Forelimb muscle (tissue), 1 donor: Measurements from ENCODE around the gene UBR1. TPM values are rescaled to one million over a fixed set of nuclear protein-coding genes. Genes with fewer than 3 reads are reported as not detected.
"Not testable (repeated sequence)": the region's sequence is repeated elsewhere in the genome, so short reads cannot be mapped to it uniquely, and the experiment has no call there.

Source experiments
- DNase-seq: peaks from one replicate; pipeline ENCODE4 v3.0.0-alpha.2; 2013; ENCODE audit warnings: low read depth
- polyA plus RNA-seq: library from polyadenylated mRNA; unstranded; fragments of 120-200 nt; gene quantifications from one replicate; pipeline ENCODE4 v1.2.1, GENCODE V29; 2013; ENCODE audit not compliant: insufficient read length

UBR1 gene
- polyA plus RNA-seq, 1 donor, result 27.6 TPM

GRCh38 chr15:42914728-42915497 is 190.9 kb downstream of the UBR1 start:
- DNase-seq, result no peak

- no peak for DNase-seq
These were observed 194.7 kb downstream of the UBR1 start for GRCh38 chr15:42911058-42911592.

GRCh38 chr15:42908538-42908937 is 197.3 kb downstream of the UBR1 start:
- no peak for DNase-seq

GRCh38 chr15:42903388-42904324 is 202.2 kb downstream of the UBR1 start:
- no peak for DNase-seq

GRCh38 chr15:42893911-42894310 is 211.9 kb downstream of the UBR1 start:
- not testable (repeated sequence) for DNase-seq

Other genes starting within 250 kb of the UBR1 start
- gene TTBK2, start 185.3 kb downstream of the UBR1 start, polyA plus RNA-seq, result 13.2 TPM
- 9.8 TPM for gene TMEM62, start 27.5 kb upstream of the UBR1 start, polyA plus RNA-seq
- gene CCNDBP1, start 79.4 kb upstream of the UBR1 start, polyA plus RNA-seq, result 41.8 TPM
- gene EPB42, start 115.0 kb upstream of the UBR1 start, polyA plus RNA-seq, result 3.0 TPM
- gene TGM5, start 160.9 kb upstream of the UBR1 start, polyA plus RNA-seq, result 0.16 TPM
- not detected for gene TGM7, start 196.2 kb upstream of the UBR1 start, polyA plus RNA-seq
- gene LCMT2, start 224.5 kb upstream of the UBR1 start, polyA plus RNA-seq, result 5.0 TPM